Stimulated activated CD4-positive, alpha-beta T cell treated with anti-CD3 and anti-CD28 coated beads, Interleukin-12 subunit alpha, Interleukin-12 subunit beta, amount 100 ng/mL, for 24 hours (primary cell): ENCODE results near the gene PHLPP1.
"Not testable (repeated sequence)": the region's sequence is repeated elsewhere in the genome, so short reads cannot be mapped to it uniquely, and the experiment has no call there.

Experiments used
- DNase-seq, 2 experiments: peaks; one replicate each; pipeline ENCODE4 v3.0.0-alpha.2; 2020; ENCODE audit warnings: low read depth in 2 of 2

Gene PHLPP1

GRCh38 chr18:62894681-62895390 lies 179.5 kb downstream of the PHLPP1 start:
- DNase-seq = no peak

- DNase-seq = no peak
Observed at GRCh38 chr18:62897153-62897552, 181.8 kb downstream of the PHLPP1 start.

- DNase-seq = no peak
Observed at GRCh38 chr18:62898359-62898758, 183.0 kb downstream of the PHLPP1 start.

GRCh38 chr18:62899534-62899933 lies 184.2 kb downstream of the PHLPP1 start:
- DNase-seq = no peak

- DNase-seq = no peak
Observed at GRCh38 chr18:62900132-62900883, 185.0 kb downstream of the PHLPP1 start.

GRCh38 chr18:62902776-62903175 lies 187.4 kb downstream of the PHLPP1 start:
- DNase-seq = no peak

- no peak for DNase-seq
Observed at GRCh38 chr18:62904396-62905285, 189.3 kb downstream of the PHLPP1 start.

GRCh38 chr18:62912885-62913284 lies 197.5 kb downstream of the PHLPP1 start:
- no peak for DNase-seq

GRCh38 chr18:62913824-62914223 lies 198.5 kb downstream of the PHLPP1 start:
- DNase-seq = not testable (repeated sequence)

GRCh38 chr18:62914871-62915392 lies 199.6 kb downstream of the PHLPP1 start:
- DNase-seq = no peak

- no peak for DNase-seq
Observed at GRCh38 chr18:62918361-62918760, 203.0 kb downstream of the PHLPP1 start.

GRCh38 chr18:62919109-62919838 lies 203.9 kb downstream of the PHLPP1 start:
- no peak for DNase-seq

GRCh38 chr18:62925031-62925688 lies 209.8 kb downstream of the PHLPP1 start:
- no peak for DNase-seq

GRCh38 chr18:62928326-62928725 lies 213.0 kb downstream of the PHLPP1 start:
- no peak for DNase-seq

GRCh38 chr18:62933261-62933887 lies 218.0 kb downstream of the PHLPP1 start:
- DNase-seq = no peak

- no peak for DNase-seq
Observed at GRCh38 chr18:62935994-62936393, 220.7 kb downstream of the PHLPP1 start.

GRCh38 chr18:62937065-62937464 lies 221.7 kb downstream of the PHLPP1 start:
- no peak for DNase-seq

- no peak for DNase-seq
Observed at GRCh38 chr18:62938006-62938405, 222.7 kb downstream of the PHLPP1 start.

GRCh38 chr18:62938487-62938886 lies 223.1 kb downstream of the PHLPP1 start:
- no peak for DNase-seq

GRCh38 chr18:62939433-62939832 lies 224.1 kb downstream of the PHLPP1 start:
- DNase-seq = no peak
